OCI-LY1 (cell line): Measurements from ENCODE around the gene SLC25A42.

Experiments used
- H2AFZ ChIP-seq: fragments of 200-600 bp; sonication (generic), shearing (Covaris generic); 2 replicates; pipeline ENCODE4 v1.6.0; 2014; ENCODE audit warnings: antibody characterized with exemption, mild to moderate bottlenecking, low read length
- H3F3A ChIP-seq: fragments of 200-600 bp; sonication (generic), shearing (Covaris generic); 2 replicates; pipeline ENCODE4 v1.6.0; 2014; ENCODE audit warnings: mild to moderate bottlenecking, antibody characterized with exemption, low read length, moderate library complexity; ENCODE audit not compliant: insufficient read depth
- H3K27ac ChIP-seq: fragments of 200-600 bp; sonication (generic); 2 replicates; pipeline ENCODE4 v1.5.1; 2014; ENCODE audit warnings: low read length, mixed run types, mild to moderate bottlenecking, low read depth; ENCODE audit not compliant: poor library complexity, severe bottlenecking
- H3K27me3 ChIP-seq: fragments of 200-600 bp; sonication (generic); 2 replicates; pipeline ENCODE4 v1.6.0; 2014; ENCODE audit warnings: antibody characterized with exemption, mild to moderate bottlenecking, low read length, moderate library complexity; ENCODE audit not compliant: insufficient read depth
- H3K36me3 ChIP-seq: fragments of 200-600 bp; sonication (generic); 2 replicates; pipeline ENCODE4 v1.6.1; 2014; ENCODE audit warnings: mild to moderate bottlenecking, antibody characterized with exemption, low read length, moderate library complexity, mixed read lengths; ENCODE audit not compliant: insufficient read depth
- H3K4me1 ChIP-seq: fragments of 200-600 bp; sonication (generic); 2 replicates; pipeline ENCODE4 v1.5.1; 2014; ENCODE audit warnings: mild to moderate bottlenecking, low read length, moderate library complexity; ENCODE audit not compliant: insufficient read depth, severe bottlenecking
- H3K4me2 ChIP-seq: fragments of 200-600 bp; sonication (generic), shearing (Covaris generic); 2 replicates; pipeline ENCODE4 v1.6.1; 2014; ENCODE audit warnings: low read length
- H3K4me3 ChIP-seq: fragments of 200-600 bp; sonication (generic); 2 replicates; pipeline ENCODE4 v1.5.1; 2014; ENCODE audit warnings: low read length, low read depth, mild to moderate bottlenecking, mixed read lengths; ENCODE audit not compliant: poor library complexity, severe bottlenecking
- H3K79me2 ChIP-seq: fragments of 200-600 bp; shearing (Covaris generic); 2 replicates; pipeline ENCODE4 v1.6.1; 2016; ENCODE audit warnings: mixed run types, low read length, mixed read lengths; ENCODE audit not compliant: insufficient read depth
- H3K9ac ChIP-seq: fragments of 200-600 bp; sonication (generic), shearing (Covaris generic); 2 replicates; pipeline ENCODE4 v1.6.1; 2014; ENCODE audit warnings: mild to moderate bottlenecking, low read length, mixed read lengths
- H3K9me2 ChIP-seq: fragments of 200-600 bp; sonication (generic), shearing (Covaris generic); 2 replicates; pipeline ENCODE4 v1.6.1; 2014; ENCODE audit warnings: low read depth, mild to moderate bottlenecking, low read length, mixed read lengths
- H3K9me3 ChIP-seq: fragments of 200-600 bp; shearing (Covaris generic); 2 replicates; pipeline ENCODE4 v1.6.1; 2014; ENCODE audit warnings: low read length, mixed read lengths
- H4K20me1 ChIP-seq: fragments of 200-600 bp; sonication (generic), shearing (Covaris generic); 2 replicates; pipeline ENCODE4 v1.6.0; 2016; ENCODE audit warnings: mild to moderate bottlenecking, low read length; ENCODE audit not compliant: insufficient read depth
- EZH2 ChIP-seq: fragments of 200-600 bp; sonication (generic), shearing (Covaris generic); IDR thresholded peaks from 2 replicates; pipeline ENCODE4 v1.8.0; 2017; ENCODE audit warnings: borderline replicate concordance, mixed run types, mild to moderate bottlenecking, antibody characterized with exemption, low read length, moderate library complexity, mixed read lengths
- TF ChIP-seq, protein P1 (sequence below): fragments of 200-600 bp; sonication (generic), shearing (Covaris generic); IDR thresholded peaks from 2 replicates; pipeline ENCODE4 v1.5.1; 2017; ENCODE audit warnings: mild to moderate bottlenecking, antibody characterized with exemption, low read length, moderate library complexity, mixed read lengths

SLC25A42 gene

GRCh38 chr19:19087676-19088075 lies 23.9 kb downstream of the SLC25A42 start:
- H3K9me2 ChIP-seq: no peaks in the 10 kb centered on the region
- no peak overlapping the region for H3K4me2 ChIP-seq
- no peaks in the 10 kb centered on the region for H3K79me2 ChIP-seq
- no peaks in the 10 kb centered on the region for H4K20me1 ChIP-seq
- no peak overlapping the region for H3K9ac ChIP-seq
- H2AFZ ChIP-seq: no peak overlapping the region
- H3K27me3 ChIP-seq: no peaks in the 10 kb centered on the region
- H3K9me3 ChIP-seq: no peaks in the 10 kb centered on the region
- no peak overlapping the region for H3K4me3 ChIP-seq
- no peaks in the 10 kb centered on the region for H3K36me3 ChIP-seq
- H3F3A ChIP-seq: no peaks in the 10 kb centered on the region
- TF ChIP-seq EZH2: no peak
- TF ChIP-seq, protein P1, sequence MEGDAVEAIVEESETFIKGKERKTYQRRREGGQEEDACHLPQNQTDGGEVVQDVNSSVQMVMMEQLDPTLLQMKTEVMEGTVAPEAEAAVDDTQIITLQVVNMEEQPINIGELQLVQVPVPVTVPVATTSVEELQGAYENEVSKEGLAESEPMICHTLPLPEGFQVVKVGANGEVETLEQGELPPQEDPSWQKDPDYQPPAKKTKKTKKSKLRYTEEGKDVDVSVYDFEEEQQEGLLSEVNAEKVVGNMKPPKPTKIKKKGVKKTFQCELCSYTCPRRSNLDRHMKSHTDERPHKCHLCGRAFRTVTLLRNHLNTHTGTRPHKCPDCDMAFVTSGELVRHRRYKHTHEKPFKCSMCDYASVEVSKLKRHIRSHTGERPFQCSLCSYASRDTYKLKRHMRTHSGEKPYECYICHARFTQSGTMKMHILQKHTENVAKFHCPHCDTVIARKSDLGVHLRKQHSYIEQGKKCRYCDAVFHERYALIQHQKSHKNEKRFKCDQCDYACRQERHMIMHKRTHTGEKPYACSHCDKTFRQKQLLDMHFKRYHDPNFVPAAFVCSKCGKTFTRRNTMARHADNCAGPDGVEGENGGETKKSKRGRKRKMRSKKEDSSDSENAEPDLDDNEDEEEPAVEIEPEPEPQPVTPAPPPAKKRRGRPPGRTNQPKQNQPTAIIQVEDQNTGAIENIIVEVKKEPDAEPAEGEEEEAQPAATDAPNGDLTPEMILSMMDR: no peak
- H3K27ac ChIP-seq: no peak overlapping the region
- H3K4me1 ChIP-seq: no peaks in the 10 kb centered on the region

DNA sequence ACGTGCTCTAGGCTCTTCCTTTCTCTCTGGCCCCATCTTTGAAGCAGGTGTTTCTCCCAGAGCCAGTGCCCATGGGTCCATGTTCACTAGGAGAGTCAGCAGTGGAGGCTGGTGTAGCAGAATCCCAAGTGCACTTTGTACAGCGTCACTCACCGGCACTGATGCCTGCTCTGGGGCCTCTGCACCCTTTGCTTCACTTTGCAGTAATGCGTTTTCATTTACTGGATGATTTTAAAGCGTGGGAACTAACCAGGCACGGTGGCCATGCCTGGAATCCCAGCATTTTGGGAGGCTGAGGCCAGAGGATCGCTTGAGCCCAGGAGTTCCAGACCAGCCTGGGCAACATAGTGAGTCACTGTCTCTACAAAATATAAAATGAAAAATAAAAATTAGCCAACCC lies 30.7 kb downstream of the SLC25A42 start:
- Histone ChIP-seq H3K9ac (no peak overlapping the region), H3K4me2 (no peak overlapping the region), H3K27ac (no peak overlapping the region), H3K4me3 (no peak overlapping the region), H3K9me2 (no peaks in the 10 kb centered on the region), H3K4me1 (no peaks in the 10 kb centered on the region), H3K36me3 (no peaks in the 10 kb centered on the region), H3K27me3 (no peaks in the 10 kb centered on the region), H3K79me2 (no peaks in the 10 kb centered on the region), H4K20me1 (no peaks in the 10 kb centered on the region), H3F3A (no peaks in the 10 kb centered on the region), H3K9me3 (no peaks in the 10 kb centered on the region), H2AFZ (no peak overlapping the region)
- TF ChIP-seq, protein P1: no peak
- TF ChIP-seq EZH2: no peak

DNA sequence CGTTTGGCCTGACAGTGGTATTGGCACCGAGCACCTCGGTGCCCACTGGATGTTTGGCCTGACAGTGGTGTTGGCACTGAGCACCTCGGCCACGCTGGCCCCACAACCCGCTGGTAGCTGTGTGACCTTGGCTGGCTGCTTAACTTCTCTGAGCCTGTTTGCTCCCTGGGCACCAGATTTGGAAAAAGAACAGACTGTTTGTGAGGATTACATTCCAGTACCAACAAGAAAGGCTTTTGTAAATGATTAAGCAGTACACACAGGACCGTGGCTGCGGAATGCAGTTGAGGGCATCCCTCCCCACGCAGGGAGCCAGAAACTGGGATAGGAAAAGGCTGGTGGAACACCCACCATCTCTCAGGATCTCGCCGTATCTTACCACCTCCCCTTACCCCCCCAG lies 31.9 kb downstream of the SLC25A42 start:
- Histone ChIP-seq H3K9me3 (no peaks in the 10 kb centered on the region), H3K9ac (no peak overlapping the region), H3K4me2 (no peak overlapping the region), H3K36me3 (no peaks in the 10 kb centered on the region), H3K4me1 (no peaks in the 10 kb centered on the region), H4K20me1 (no peaks in the 10 kb centered on the region), H3K27ac (no peak overlapping the region), H3K79me2 (no peaks in the 10 kb centered on the region), H3K4me3 (no peak overlapping the region), H3K9me2 (no peaks in the 10 kb centered on the region), H3F3A (no peaks in the 10 kb centered on the region), H3K27me3 (no peaks in the 10 kb centered on the region), H2AFZ (no peak overlapping the region)
- TF ChIP-seq, protein P1: no peak
- TF ChIP-seq EZH2: no peak
